ACC112 (cell line): ENCODE measurements around the gene TRMT112.

Source experiments
- H2AFZ ChIP-seq: fragments of 200-600 bp; sonication (generic); one replicate; pipeline ENCODE4 v1.6.0; 2017; ENCODE audit warnings: antibody characterized with exemption, low read length; ENCODE audit not compliant: unreplicated experiment
- H3K27ac ChIP-seq: fragments of 200-600 bp; sonication (generic); 2 replicates; pipeline ENCODE4 v1.5.1; 2014; ENCODE audit warnings: low read depth, mild to moderate bottlenecking, antibody characterized with exemption, low read length, moderate library complexity
- H3K27me3 ChIP-seq: fragments of 200-600 bp; sonication (generic); 2 replicates; pipeline ENCODE4 v1.6.1; 2014; ENCODE audit warnings: mild to moderate bottlenecking, antibody characterized with exemption, low read length, moderate library complexity, mixed read lengths; ENCODE audit not compliant: insufficient read depth
- H3K36me3 ChIP-seq: fragments of 200-600 bp; sonication (generic); 2 replicates; pipeline ENCODE4 v1.6.1; 2016; ENCODE audit warnings: mild to moderate bottlenecking, antibody characterized with exemption, low read length, moderate library complexity, mixed read lengths; ENCODE audit not compliant: insufficient read depth
- H3K4me1 ChIP-seq: fragments of 200-600 bp; sonication (generic); one replicate; pipeline ENCODE4 v1.6.1; 2016; ENCODE audit warnings: low read length, mixed read lengths; ENCODE audit not compliant: insufficient read depth, unreplicated experiment, control insufficient read depth
- H3K4me3 ChIP-seq: fragments of 200-600 bp; sonication (generic); 2 replicates; pipeline ENCODE4 v1.5.1; 2014; ENCODE audit warnings: mild to moderate bottlenecking, low read depth, low read length
- H3K79me2 ChIP-seq: fragments of 200-600 bp; sonication (generic); one replicate; pipeline ENCODE4 v1.6.0; 2016; ENCODE audit warnings: low read length; ENCODE audit not compliant: control insufficient read depth, unreplicated experiment, insufficient read depth

The TRMT112 gene

GRCh38 chr11:64276653-64277431 is 40.5 kb downstream of the TRMT112 start:
- Histone ChIP-seq H3K79me2 (peaks cover 6% of the 10 kb centered on the region), H3K27ac (no peak overlapping the region), H3K27me3 (no peaks in the 10 kb centered on the region), H2AFZ (no peak overlapping the region), H3K36me3 (no peaks in the 10 kb centered on the region), H3K4me1 (peaks cover 11% of the 10 kb centered on the region), H3K4me3 (no peak overlapping the region)

GRCh38 chr11:64275841-64276240 is 41.5 kb downstream of the TRMT112 start:
- Histone ChIP-seq H3K27me3 (no peaks in the 10 kb centered on the region), H2AFZ (no peak overlapping the region), H3K36me3 (no peaks in the 10 kb centered on the region), H3K79me2 (peaks cover 6% of the 10 kb centered on the region), H3K27ac (no peak overlapping the region), H3K4me1 (peaks cover 11% of the 10 kb centered on the region), H3K4me3 (no peak overlapping the region)

GRCh38 chr11:64275031-64275800 is 42.1 kb downstream of the TRMT112 start:
- Histone ChIP-seq H3K27me3 (no peaks in the 10 kb centered on the region), H3K27ac (no peak overlapping the region), H3K36me3 (no peaks in the 10 kb centered on the region), H2AFZ (no peak overlapping the region), H3K4me3 (no peak overlapping the region), H3K79me2 (peaks cover 6% of the 10 kb centered on the region), H3K4me1 (peaks cover 11% of the 10 kb centered on the region)

GRCh38 chr11:64269540-64270220 is 47.7 kb downstream of the TRMT112 start:
- H2AFZ ChIP-seq: peak overlapping the region; percentile 51

GRCh38 chr11:64268893-64269539 is 48.3 kb downstream of the TRMT112 start:
- peaks cover 23% of the 10 kb centered on the region for H3K4me1 ChIP-seq
- peak overlapping the region; percentile 91 for H3K27ac ChIP-seq

More at GRCh38 chr11:64269540-64270220, 47.7 kb downstream of the TRMT112 start:
- H3K4me3 ChIP-seq: peak overlapping the region; percentile 86
- H3K36me3 ChIP-seq: no peaks in the 10 kb centered on the region
- peak overlapping the region; percentile 91 for H3K27ac ChIP-seq
- H3K27me3 ChIP-seq: no peaks in the 10 kb centered on the region
- H3K79me2 ChIP-seq: peaks cover 6% of the 10 kb centered on the region
- H3K4me1 ChIP-seq: peaks cover 23% of the 10 kb centered on the region

GRCh38 chr11:64268025-64268892 is 49.1 kb downstream of the TRMT112 start:
- Histone ChIP-seq H3K79me2 (peaks cover 6% of the 10 kb centered on the region), H3K4me3 (peak overlapping the region; percentile 86), H3K27ac (peak overlapping the region; percentile 91), H3K27me3 (no peaks in the 10 kb centered on the region), H3K36me3 (no peaks in the 10 kb centered on the region), H3K4me1 (peaks cover 26% of the 10 kb centered on the region), H2AFZ (no peak overlapping the region)

More at GRCh38 chr11:64268893-64269539, 48.3 kb downstream of the TRMT112 start:
- Histone ChIP-seq H3K27me3 (no peaks in the 10 kb centered on the region), H3K4me3 (peak overlapping the region; percentile 86), H2AFZ (peak overlapping the region; percentile 51), H3K36me3 (no peaks in the 10 kb centered on the region), H3K79me2 (peaks cover 6% of the 10 kb centered on the region)

GRCh38 chr11:64267207-64267945 is 50.0 kb downstream of the TRMT112 start:
- Histone ChIP-seq H3K4me1 (peaks cover 33% of the 10 kb centered on the region), H2AFZ (no peak overlapping the region), H3K4me3 (no peak overlapping the region), H3K27me3 (no peaks in the 10 kb centered on the region), H3K27ac (no peak overlapping the region), H3K36me3 (no peaks in the 10 kb centered on the region; the same call in 1 of the 2 replicates), H3K79me2 (peaks cover 4% of the 10 kb centered on the region)
